AG04450 (cell line): Measurements from ENCODE around the gene NDUFAF3. TPM values are rescaled to one million over a fixed set of nuclear protein-coding genes. Genes with fewer than 3 reads are reported as not detected.
A peak's percentile ranks its signal among the peaks of the same experiment; 100 is the strongest.

Experiments
- CTCF ChIA-PET: fragments of 300-600, 350-600 bp; formaldehyde crosslinking; extraction: SDS; loops from one replicate; lab custom pipeline; 2022; ENCODE audit warnings: antibody characterized with exemption, inconsistent platforms; lab: Charles Lee
- POLR2A ChIA-PET: fragments of 350-600 bp; formaldehyde crosslinking; extraction: SDS; loops from one replicate; lab custom pipeline; 2021; ENCODE audit warnings: antibody characterized with exemption, inconsistent platforms; lab: Yijun Ruan, JAX
- DNase-seq: peaks from one replicate; pipeline ENCODE4 v3.0.0-alpha.2; 2011; ENCODE audit warnings: low read depth, low spot score
- H3K27ac ChIP-seq: one replicate; pipeline ENCODE4 v1.5.1; 2012; ENCODE audit warnings: low read depth, low read length, control low read depth
- H3K27me3 ChIP-seq: one replicate; pipeline ENCODE4 v1.6.0; 2012; ENCODE audit warnings: low read length; ENCODE audit not compliant: control insufficient read depth, insufficient read depth
- H3K4me3 ChIP-seq: 2 replicates; pipeline ENCODE4 v1.5.1; 2011; ENCODE audit warnings: mild to moderate bottlenecking, low read depth, low read length, control low read depth
- H3K9me3 ChIP-seq: 2 replicates; pipeline ENCODE4 v1.5.1; 2012; ENCODE audit warnings: low read length; ENCODE audit not compliant: control insufficient read depth, insufficient read depth
- polyA plus RNA-seq: library from polyadenylated mRNA; depleted of rRNA; stranded (reverse); fragments of >200 nt; gene quantifications from 2 replicates; pipeline ENCODE4 v1.2.3, GENCODE V29; 2011
- TF ChIP-seq, protein P1 (sequence below): IDR thresholded peaks from 2 replicates; pipeline ENCODE4 v1.5.1; 2011; ENCODE audit warnings: low read depth, low read length, control low read depth, inconsistent platforms

Gene NDUFAF3
- polyA plus RNA-seq, 1 experiment: 47.0 TPM

DNA sequence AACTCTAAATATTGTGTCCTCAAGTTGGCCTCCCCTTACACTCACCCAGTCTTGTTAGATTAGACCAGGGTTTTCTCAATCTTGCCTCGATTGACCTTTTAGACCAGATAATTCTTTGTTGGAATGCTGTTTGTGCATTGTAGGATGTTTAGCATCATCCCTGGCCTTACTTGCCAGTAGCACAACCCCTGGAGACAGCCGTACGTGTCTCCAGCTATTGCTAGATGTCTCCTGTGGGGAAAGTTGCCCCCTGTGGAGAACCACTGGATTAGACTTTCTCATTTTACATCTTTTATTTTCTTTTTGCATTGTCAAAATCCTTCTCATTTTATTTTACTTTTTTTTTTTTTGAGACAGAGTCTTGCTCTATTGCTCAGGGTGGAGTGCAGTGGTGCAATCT, 12.5 kb upstream of the NDUFAF3 start:
- TF ChIP-seq, protein P1, sequence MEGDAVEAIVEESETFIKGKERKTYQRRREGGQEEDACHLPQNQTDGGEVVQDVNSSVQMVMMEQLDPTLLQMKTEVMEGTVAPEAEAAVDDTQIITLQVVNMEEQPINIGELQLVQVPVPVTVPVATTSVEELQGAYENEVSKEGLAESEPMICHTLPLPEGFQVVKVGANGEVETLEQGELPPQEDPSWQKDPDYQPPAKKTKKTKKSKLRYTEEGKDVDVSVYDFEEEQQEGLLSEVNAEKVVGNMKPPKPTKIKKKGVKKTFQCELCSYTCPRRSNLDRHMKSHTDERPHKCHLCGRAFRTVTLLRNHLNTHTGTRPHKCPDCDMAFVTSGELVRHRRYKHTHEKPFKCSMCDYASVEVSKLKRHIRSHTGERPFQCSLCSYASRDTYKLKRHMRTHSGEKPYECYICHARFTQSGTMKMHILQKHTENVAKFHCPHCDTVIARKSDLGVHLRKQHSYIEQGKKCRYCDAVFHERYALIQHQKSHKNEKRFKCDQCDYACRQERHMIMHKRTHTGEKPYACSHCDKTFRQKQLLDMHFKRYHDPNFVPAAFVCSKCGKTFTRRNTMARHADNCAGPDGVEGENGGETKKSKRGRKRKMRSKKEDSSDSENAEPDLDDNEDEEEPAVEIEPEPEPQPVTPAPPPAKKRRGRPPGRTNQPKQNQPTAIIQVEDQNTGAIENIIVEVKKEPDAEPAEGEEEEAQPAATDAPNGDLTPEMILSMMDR: no peak
- POLR2A ChIA-PET: interaction anchor here (1.3 to 1.8 kb wide), 5 partner anchors 8 to 20 kb away, joined by 3 to 7 read pairs (median 6); partner anchors contain the start of genes DALRD3, IMPDH2 and NDUFAF3
- DNase-seq: no peak
- Histone ChIP-seq H3K9me3 (peaks cover 4% of the 10 kb centered on the region; the same call in 1 of the 2 replicates), H3K27ac (no peak overlapping the region), H3K27me3 (no peaks in the 10 kb centered on the region), H3K4me3 (no peak overlapping the region)
- CTCF ChIA-PET: interaction anchor here (1.2 to 2.0 kb wide), 3 partner anchors 8 to 84 kb away, joined by 4 to 7 read pairs (median 6); partner anchors contain the start of gene QRICH1

- no peak for DNase-seq
These were observed 9.4 kb upstream of the NDUFAF3 start for GRCh38 chr3:49012441-49013017.

DNA sequence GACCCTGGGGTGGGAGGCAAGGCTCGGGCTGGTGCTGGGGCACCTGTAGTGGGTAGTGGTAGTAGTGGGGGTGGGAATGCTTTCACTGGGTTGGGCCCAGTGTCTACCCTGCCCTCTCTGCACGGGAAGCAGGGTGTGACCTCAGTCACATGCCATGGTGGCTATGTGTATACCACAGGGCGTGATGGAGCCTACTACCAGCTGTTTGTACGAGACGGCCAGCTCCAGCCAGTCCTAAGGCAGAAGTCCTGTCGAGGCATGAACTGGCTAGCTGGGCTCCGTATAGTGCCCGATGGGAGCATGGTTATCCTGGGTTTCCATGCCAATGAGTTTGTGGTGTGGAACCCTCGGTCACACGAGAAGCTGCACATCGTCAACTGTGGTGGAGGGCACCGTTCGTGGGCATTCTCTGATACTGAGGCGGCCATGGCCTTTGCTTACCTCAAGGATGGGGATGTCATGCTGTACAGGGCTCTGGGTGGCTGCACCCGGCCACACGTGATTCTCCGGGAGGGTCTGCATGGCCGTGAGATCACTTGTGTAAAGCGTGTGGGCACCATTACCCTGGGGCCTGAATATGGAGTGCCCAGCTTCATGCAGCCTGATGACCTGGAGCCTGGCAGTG, 8.7 kb upstream of the NDUFAF3 start:
- Histone ChIP-seq H3K27ac (no peak overlapping the region), H3K27me3 (no peaks in the 10 kb centered on the region), H3K9me3 (no peaks in the 10 kb centered on the region), H3K4me3 (no peak overlapping the region)
- CTCF ChIA-PET: interaction anchor here (1.2 to 2.2 kb wide), 3 partner anchors 9 to 26 kb away, joined by 3 to 19 read pairs (median 6); partner anchors contain the start of gene NDUFAF3
- POLR2A ChIA-PET: interaction anchor here (1.6 to 2.7 kb wide), 2 partner anchors 8 to 16 kb away, joined by 4 to 13 read pairs; partner anchors contain the start of genes IMPDH2 and NDUFAF3
- DNase-seq: no peak
- TF ChIP-seq, protein P1: no peak

More at GRCh38 chr3:49012441-49013017, 9.4 kb upstream of the NDUFAF3 start:
- POLR2A ChIA-PET: interaction anchor here (0.6 to 2.7 kb wide), 3 partner anchors 9 to 19 kb away, joined by 4 to 13 read pairs (median 6); partner anchors contain the start of genes IMPDH2 and NDUFAF3
- Histone ChIP-seq H3K27me3 (no peaks in the 10 kb centered on the region), H3K4me3 (no peak overlapping the region), H3K9me3 (peaks cover under 1% of the 10 kb centered on the region; the same call in 1 of the 2 replicates), H3K27ac (no peak overlapping the region)
- CTCF ChIA-PET: interaction anchor here (1.2 to 2.2 kb wide), 3 partner anchors 10 to 25 kb away, joined by 3 to 19 read pairs (median 6); partner anchors contain the start of gene NDUFAF3
- TF ChIP-seq, protein P1: no peak

DNA sequence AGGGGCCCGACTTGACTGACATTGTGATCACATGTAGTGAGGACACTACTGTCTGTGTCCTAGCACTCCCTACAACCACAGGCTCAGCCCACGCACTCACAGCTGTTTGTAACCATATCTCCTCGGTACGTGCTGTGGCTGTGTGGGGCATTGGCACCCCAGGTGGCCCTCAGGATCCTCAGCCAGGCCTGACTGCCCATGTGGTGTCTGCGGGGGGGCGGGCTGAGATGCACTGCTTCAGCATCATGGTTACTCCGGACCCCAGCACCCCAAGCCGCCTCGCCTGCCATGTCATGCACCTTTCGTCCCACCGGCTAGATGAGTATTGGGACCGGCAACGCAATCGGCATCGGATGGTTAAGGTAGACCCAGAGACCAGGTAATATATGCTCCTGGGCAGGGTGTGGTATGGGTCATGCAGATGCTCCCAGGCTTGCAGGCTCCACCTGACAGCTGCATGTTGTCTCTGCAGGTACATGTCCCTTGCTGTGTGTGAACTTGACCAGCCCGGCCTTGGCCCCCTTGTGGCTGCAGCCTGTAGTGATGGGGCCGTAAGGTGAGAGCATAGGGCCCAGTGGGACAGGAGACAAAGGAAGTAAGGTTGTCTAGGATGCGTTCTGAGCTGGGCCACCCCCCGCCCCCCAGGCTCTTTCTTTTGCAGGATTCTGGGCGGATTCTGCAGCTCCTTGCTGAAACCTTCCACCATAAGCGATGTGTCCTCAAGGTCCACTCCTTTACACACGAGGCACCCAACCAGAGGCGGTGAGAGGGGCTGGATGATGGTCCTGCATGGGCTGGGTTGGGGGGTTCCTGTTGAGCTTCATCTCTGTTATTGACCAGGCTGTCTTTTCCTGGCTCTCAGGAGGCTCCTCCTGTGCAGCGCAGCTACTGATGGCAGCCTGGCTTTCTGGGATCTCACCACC, 7.9 kb upstream of the NDUFAF3 start:
- H3K27ac ChIP-seq: no peak overlapping the region
- TF ChIP-seq, protein P1: peak; percentile 67
- DNase-seq: no peak
- H3K4me3 ChIP-seq: no peak overlapping the region
- CTCF ChIA-PET: interaction anchor here (0.8 to 2.2 kb wide), 5 partner anchors 8 to 345 kb away, joined by 3 to 19 read pairs (median 3); partner anchors contain the start of genes NDUFAF3 and P4HTM
- H3K9me3 ChIP-seq: no peaks in the 10 kb centered on the region; the same call in 1 of the 2 replicates
- POLR2A ChIA-PET: interaction anchor here (0.8 to 2.7 kb wide), 2 partner anchors 7 to 26 kb away, joined by 3 to 13 read pairs; partner anchors contain the start of gene NDUFAF3
- H3K27me3 ChIP-seq: no peaks in the 10 kb centered on the region
